Measurements from ENCODE around the gene VAV2. TPM values are rescaled to one million over a fixed set of nuclear protein-coding genes. Genes with fewer than 3 reads are reported as not detected.

The VAV2 gene
- total and polyA plus RNA-seq, 9 of the 15 experiments (the other 6 are each of a cell fraction or from before 2014, with no cell fraction given) = 0.01 to 2.7 (median 1.0) TPM; not detected in 1

GRCh38 chr9:133932181-133932580 is 59.9 kb downstream of the VAV2 start (continued):
- TF ChIP-seq MGA (IDR thresholded peaks at IDR 0.05) = no peak
- TF ChIP-seq RFX1 (IDR thresholded peaks at IDR 0.05) = no peak
- no peak for TF ChIP-seq TRIM25 (IDR thresholded peaks at IDR 0.05; ENCODE audit: borderline replicate concordance)
- TF ChIP-seq ZEB2 (IDR thresholded peaks at IDR 0.05) = no peak
- TF ChIP-seq ZNF408 (CRISPR knock-in tag; IDR thresholded peaks at IDR 0.05; ENCODE audit: low read depth) = no peak

Data from K562 (cell line).